ENCODE measurements around the gene CYP1A2. TPM values are rescaled to one million over a fixed set of nuclear protein-coding genes. Genes with fewer than 3 reads are reported as not detected.

The CYP1A2 gene
- total and polyA plus RNA-seq, 8 donors: 0.15 to 0.58 (median 0.31) TPM; not detected in 1

DNA sequence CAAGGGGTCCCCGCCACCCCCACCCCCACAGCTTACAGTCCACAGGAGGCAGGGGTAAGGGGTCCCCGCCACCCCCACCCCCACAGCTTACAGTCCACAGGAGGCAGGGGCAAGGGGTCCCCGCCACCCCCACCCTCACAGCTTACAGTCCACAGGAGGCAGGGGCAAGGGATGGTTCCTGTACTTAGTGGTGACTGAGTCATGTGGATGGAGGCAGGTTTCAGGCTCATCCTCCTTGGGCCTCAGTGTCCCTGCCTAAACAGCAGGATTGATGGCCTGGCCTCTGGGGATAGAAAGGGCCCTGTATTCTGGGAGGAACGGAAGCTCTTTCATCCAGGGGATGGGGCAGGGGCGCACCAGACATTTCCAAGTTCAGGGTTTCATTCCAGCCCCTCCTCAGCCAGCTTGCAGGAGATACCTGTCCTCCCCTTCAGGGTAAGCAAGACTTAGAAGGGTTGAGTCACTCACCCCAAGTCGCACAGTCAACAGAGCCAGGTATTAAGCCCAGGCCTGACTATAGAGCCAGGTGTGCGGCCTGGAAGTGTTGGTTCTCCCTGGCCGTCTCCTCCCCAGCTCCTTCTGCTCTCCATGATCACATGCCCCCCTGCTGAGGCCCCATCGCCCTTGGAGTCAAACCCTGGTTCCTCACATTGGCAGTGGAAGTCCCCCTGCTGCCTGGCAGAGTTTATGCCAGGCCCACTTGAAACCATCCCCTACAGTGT is 45.8 kb downstream of the CYP1A2 start:
- TF ChIP-seq, protein P1, sequence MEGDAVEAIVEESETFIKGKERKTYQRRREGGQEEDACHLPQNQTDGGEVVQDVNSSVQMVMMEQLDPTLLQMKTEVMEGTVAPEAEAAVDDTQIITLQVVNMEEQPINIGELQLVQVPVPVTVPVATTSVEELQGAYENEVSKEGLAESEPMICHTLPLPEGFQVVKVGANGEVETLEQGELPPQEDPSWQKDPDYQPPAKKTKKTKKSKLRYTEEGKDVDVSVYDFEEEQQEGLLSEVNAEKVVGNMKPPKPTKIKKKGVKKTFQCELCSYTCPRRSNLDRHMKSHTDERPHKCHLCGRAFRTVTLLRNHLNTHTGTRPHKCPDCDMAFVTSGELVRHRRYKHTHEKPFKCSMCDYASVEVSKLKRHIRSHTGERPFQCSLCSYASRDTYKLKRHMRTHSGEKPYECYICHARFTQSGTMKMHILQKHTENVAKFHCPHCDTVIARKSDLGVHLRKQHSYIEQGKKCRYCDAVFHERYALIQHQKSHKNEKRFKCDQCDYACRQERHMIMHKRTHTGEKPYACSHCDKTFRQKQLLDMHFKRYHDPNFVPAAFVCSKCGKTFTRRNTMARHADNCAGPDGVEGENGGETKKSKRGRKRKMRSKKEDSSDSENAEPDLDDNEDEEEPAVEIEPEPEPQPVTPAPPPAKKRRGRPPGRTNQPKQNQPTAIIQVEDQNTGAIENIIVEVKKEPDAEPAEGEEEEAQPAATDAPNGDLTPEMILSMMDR (IDR thresholded peaks at IDR 0.05): no peak
- DNase-seq (peak in 1 of 4 donors; percentile 16), ATAC-seq (no peak)
- Histone ChIP-seq H3K4me3 (no peak overlapping the region), H3K27ac (peak overlapping the region in 1 of 2 donors; percentile 23), H3K27me3 (no peaks in the 10 kb centered on the region), H3K9me3 (no peaks in the 10 kb centered on the region), H3K36me3 (peaks cover 0 to 29% of the 10 kb centered on the region in 2 donors), H3K4me1 (peaks cover 17 to 82% of the 10 kb centered on the region in 2 donors)
- intact Hi-C loops (cut with DNase I): no loop called here

DNA sequence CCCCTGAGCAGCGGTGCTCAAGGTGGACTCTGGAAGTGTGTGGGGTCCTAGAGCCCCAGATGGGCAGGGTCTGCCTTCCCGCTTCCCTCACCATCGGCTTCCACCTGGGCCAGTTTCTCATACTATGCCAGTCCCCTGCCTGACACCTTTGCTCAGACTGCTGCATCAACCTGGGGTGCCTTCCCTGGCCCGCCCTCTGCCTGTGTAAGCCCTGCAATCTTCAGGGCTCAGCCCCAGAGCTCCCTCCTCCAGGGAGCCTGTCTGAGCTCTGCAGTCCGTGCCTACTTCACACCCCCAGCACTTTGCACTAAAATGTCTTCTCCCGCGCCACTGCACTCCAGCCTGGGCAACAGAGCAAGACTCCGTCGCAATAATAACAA is 46.3 kb downstream of the CYP1A2 start:
- H3K27me3 ChIP-seq: no peaks in the 10 kb centered on the region
- H3K36me3 ChIP-seq: peaks cover 0 to 34% of the 10 kb centered on the region in 2 donors
- TF ChIP-seq, protein P1 (IDR thresholded peaks at IDR 0.05): no peak
- ATAC-seq: no peak
- no peak overlapping the region for H3K4me3 ChIP-seq
- intact Hi-C loops (cut with DNase I): no loop called here
- H3K27ac ChIP-seq: peak overlapping the region in 1 of 2 donors; percentile 23
- H3K9me3 ChIP-seq: no peaks in the 10 kb centered on the region
- peaks cover 17 to 82% of the 10 kb centered on the region in 2 donors for H3K4me1 ChIP-seq
- DNase-seq: peak in 1 of 4 donors; percentile 31

DNA sequence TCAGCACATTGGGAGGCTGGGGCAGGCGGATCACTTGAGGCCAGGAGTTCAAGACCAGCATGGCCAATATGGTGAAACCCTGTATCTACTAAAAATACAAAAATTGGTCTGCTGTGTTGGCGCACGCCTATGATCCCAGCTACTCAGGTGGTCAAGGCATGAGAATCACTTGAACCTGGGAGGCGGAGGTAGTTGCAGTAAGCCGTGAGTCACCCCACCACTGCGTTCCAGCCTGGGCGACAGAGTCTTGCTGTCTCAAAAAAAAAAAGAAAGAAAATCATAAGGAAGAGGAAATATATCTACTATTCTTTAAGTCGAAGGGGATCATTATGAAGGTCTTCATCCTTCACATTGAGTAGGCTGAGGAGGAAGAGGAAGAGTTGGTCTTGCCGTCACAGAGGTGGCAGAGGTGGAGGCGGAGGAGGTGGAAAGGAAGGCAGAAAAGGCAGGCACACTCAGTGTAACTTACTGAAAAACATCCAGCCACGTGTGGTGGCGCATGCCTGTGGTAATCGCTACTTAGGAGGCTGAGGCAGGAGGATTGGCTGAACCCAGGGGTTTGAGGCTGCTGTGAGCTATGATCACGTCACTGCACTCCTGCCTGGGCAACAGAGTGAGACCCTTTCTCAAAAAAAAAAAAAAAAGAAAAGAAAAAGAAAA is 47.5 kb downstream of the CYP1A2 start:
- Histone ChIP-seq H3K27me3 (no peaks in the 10 kb centered on the region), H3K27ac (no peak overlapping the region), H3K36me3 (peaks cover 0 to 44% of the 10 kb centered on the region in 2 donors), H3K4me3 (no peak overlapping the region), H3K9me3 (no peaks in the 10 kb centered on the region), H3K4me1 (peaks cover 8 to 81% of the 10 kb centered on the region in 2 donors)
- TF ChIP-seq, protein P1 (IDR thresholded peaks at IDR 0.05): no peak
- DNase-seq (peak in 1 of 4 donors; percentile 34), ATAC-seq (no peak)
- intact Hi-C loops (cut with DNase I): no loop called here

DNA sequence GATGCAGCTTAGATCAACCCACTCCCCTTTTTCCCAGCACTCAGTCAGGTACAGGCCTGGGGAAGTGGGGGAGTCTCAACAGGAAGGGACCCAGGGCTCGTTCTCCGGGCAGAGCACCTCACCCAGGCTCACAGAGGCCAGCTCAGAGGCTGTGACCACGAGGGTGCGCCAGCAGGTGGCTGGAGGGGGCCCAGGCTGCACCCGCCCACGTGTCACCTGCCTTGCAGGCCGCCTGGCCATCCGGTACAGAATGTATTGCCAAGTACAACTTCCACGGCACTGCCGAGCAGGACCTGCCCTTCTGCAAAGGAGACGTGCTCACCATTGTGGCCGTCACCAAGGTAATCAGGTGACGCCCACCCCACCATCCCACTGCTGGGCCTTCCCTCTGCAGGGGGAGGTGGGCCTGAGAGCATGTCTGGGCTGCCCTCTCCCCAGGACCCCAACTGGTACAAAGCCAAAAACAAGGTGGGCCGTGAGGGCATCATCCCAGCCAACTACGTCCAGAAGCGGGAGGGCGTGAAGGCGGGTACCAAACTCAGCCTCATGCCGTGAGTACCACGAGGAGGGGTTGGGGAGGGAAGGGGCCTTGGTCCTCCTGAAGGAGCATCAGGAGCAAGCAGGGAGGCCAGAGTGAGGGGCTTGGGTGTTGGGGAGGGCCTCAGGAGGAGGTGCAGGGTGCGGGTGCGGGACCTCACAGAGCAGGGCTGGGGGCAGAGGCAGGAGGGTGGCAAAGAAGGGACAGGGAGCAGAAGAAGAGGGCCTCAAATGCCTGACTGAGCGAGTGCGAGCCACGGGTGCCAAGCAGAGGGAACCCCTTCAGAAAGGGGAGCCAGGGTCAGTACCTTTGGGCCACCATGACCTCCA is 50.0 kb downstream of the CYP1A2 start:
- intact Hi-C loops (cut with DNase I): no loop called here
- TF ChIP-seq, protein P1 (IDR thresholded peaks at IDR 0.05): no peak
- DNase-seq (peak in 1 of 4 donors; percentile 70), ATAC-seq (no peak)
- H3K4me3 ChIP-seq: no peak overlapping the region
- peaks cover 0 to 69% of the 10 kb centered on the region in 2 donors for H3K36me3 ChIP-seq
- no peaks in the 10 kb centered on the region for H3K9me3 ChIP-seq
- peaks cover 7 to 55% of the 10 kb centered on the region in 2 donors for H3K4me1 ChIP-seq
- peak overlapping the region in 1 of 2 donors; percentile 66 for H3K27ac ChIP-seq
- no peaks in the 10 kb centered on the region for H3K27me3 ChIP-seq

Measured in left lung (tissue), 10 donors.